ENCODE results near the gene PRR7. TPM values are rescaled to one million over a fixed set of nuclear protein-coding genes. Genes with fewer than 3 reads are reported as not detected.

Gene PRR7
- total and polyA plus RNA-seq, 5 donors = 0.27 to 0.45 (median 0.34) TPM; not detected in 1

GRCh38 chr5:177474002-177474476, 27.4 kb downstream of the PRR7 start:
- DNase-seq (no peak), ATAC-seq (no peak)
- Histone ChIP-seq H3K4me3 (ENCODE audit: low read length) (no peak overlapping the region), H3K27ac (ENCODE audit: low read length) (no peak overlapping the region), H3K27me3 (ENCODE audit: control insufficient read depth, insufficient read depth) (no peaks in the 10 kb centered on the region), H3K9me3 (ENCODE audit: control insufficient read depth, low read length) (no peaks in the 10 kb centered on the region), H3K4me1 (ENCODE audit: control insufficient read depth, insufficient read depth, low read length) (peaks cover 2% of the 10 kb centered on the region)
- WGBS = 33% methylated on average over 7 of the region's 7 CpGs
- intact Hi-C loops (cut with DNase I) = no loop called here

DNA sequence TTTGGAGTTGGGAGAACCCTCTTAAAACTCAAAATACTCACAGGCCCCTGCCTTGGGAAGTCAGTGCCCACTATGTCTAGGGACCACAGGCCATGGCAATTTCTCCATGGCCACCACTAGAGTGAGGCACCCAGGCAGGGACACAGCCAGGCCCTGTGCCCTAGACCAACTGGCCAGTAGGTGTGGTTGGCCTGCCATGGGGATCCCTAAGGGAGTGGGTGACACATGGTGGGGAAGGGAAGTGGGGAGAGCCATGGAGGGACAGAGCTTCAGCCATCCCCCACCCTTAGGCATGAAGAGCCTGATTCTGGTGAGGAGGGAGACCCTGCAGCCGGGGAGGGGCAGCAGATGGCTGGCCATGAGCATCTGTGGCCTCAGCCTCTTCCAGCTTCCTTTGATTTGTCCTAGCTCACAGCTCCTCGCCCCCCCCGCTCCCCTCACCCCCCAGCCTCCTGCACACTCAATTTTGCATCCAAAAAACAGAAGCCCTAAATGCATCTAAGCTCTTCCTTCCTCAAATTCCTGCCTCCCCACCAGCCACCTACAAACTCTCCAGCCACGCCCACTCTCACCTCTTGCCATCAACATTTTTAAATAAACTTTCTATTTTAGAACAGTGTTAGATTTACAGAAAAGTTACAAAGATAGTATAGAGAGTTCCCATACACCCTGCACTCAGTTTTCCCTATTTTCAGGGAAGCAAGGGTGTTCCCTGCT, 28.4 kb downstream of the PRR7 start:
- H3K27ac ChIP-seq (ENCODE audit: low read length) = no peak overlapping the region
- WGBS = 50% methylated on average over 4 of the region's 4 CpGs
- no peak overlapping the region for H3K4me3 ChIP-seq (ENCODE audit: low read length)
- intact Hi-C loops (cut with DNase I) = no loop called here
- H3K4me1 ChIP-seq (ENCODE audit: control insufficient read depth, insufficient read depth, low read length) = peaks cover 6% of the 10 kb centered on the region
- ATAC-seq = no peak
- no peaks in the 10 kb centered on the region for H3K9me3 ChIP-seq (ENCODE audit: control insufficient read depth, low read length)
- DNase-seq = no peak
- H3K27me3 ChIP-seq (ENCODE audit: control insufficient read depth, insufficient read depth) = no peaks in the 10 kb centered on the region

GRCh38 chr5:177475563-177476427, 29.2 kb downstream of the PRR7 start:
- peaks cover 8% of the 10 kb centered on the region for H3K4me1 ChIP-seq (ENCODE audit: control insufficient read depth, insufficient read depth, low read length)
- intact Hi-C loops (cut with DNase I) = no loop called here

DNA sequence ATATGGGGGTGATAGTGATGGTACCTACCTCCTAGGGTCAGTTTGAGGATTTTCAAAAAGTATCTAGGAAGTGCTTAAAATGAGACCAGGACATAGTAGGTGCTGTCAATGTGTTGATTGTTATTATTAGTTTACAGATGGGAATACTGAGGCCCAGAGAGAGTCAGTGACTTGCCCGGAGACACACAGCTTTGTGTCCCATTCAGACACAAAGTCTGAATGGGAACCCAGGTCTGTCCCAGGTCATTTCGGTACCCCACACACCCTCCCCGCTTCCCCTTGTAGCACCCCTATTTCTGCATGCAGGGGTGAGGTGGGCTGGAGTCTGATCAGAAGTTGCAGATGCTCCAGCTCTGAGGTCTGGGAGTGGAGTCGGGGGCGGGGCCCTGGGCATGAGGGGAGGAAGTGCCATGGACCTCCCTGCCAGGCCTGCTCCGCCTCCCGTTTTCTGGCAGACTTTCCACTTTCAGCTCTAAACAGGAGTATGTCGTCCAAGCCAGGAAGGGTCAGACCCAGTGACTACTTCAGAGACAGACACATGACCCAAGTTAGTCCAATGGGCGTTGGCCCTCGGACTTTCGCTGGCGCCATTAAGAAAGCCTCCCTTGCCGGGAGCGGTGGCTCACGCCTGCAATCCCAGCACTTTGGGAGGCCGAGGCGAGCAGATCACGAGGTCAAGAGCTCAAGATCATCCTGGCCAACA, 30.1 kb downstream of the PRR7 start:
- 71% methylated on average over 18 of the region's 18 CpGs for WGBS
- H3K9me3 ChIP-seq (ENCODE audit: control insufficient read depth, low read length) = no peaks in the 10 kb centered on the region
- no peaks in the 10 kb centered on the region for H3K27me3 ChIP-seq (ENCODE audit: control insufficient read depth, insufficient read depth)
- H3K27ac ChIP-seq (ENCODE audit: low read length) = no peak overlapping the region
- H3K4me1 ChIP-seq (ENCODE audit: control insufficient read depth, insufficient read depth, low read length) = peaks cover 8% of the 10 kb centered on the region
- ATAC-seq (peak; percentile 7 to 22), DNase-seq (peak; percentile 70 to 85 (median 82))
- H3K4me3 ChIP-seq (ENCODE audit: low read length) = no peak overlapping the region
- intact Hi-C loops (cut with DNase I) = no loop called here

More at GRCh38 chr5:177475563-177476427, 29.2 kb downstream of the PRR7 start:
- DNase-seq (no peak), ATAC-seq (no peak)
- WGBS = 56% methylated on average over 11 of the region's 11 CpGs
- Histone ChIP-seq H3K4me3 (ENCODE audit: low read length) (no peak overlapping the region), H3K27me3 (ENCODE audit: control insufficient read depth, insufficient read depth) (no peaks in the 10 kb centered on the region), H3K9me3 (ENCODE audit: control insufficient read depth, low read length) (no peaks in the 10 kb centered on the region), H3K27ac (ENCODE audit: low read length) (no peak overlapping the region)

- no peak overlapping the region for H3K27ac ChIP-seq (ENCODE audit: low read length)
- peak in 1 of 3 donors; percentile 58 for DNase-seq
- H3K4me3 ChIP-seq (ENCODE audit: low read length) = no peak overlapping the region
- no peaks in the 10 kb centered on the region for H3K9me3 ChIP-seq (ENCODE audit: control insufficient read depth, low read length)
- intact Hi-C loops (cut with DNase I) = no loop called here
- peaks cover 8% of the 10 kb centered on the region for H3K4me1 ChIP-seq (ENCODE audit: control insufficient read depth, insufficient read depth, low read length)
- 95% methylated on average over 13 of the region's 13 CpGs for WGBS
- no peaks in the 10 kb centered on the region for H3K27me3 ChIP-seq (ENCODE audit: control insufficient read depth, insufficient read depth)
- no peak for ATAC-seq
These were observed 31.3 kb downstream of the PRR7 start for GRCh38 chr5:177477701-177478477.

- Histone ChIP-seq H3K27ac (ENCODE audit: low read length) (peak overlapping the region; percentile 65), H3K4me3 (ENCODE audit: low read length) (no peak overlapping the region), H3K27me3 (ENCODE audit: control insufficient read depth, insufficient read depth) (no peaks in the 10 kb centered on the region), H3K9me3 (ENCODE audit: control insufficient read depth, low read length) (no peaks in the 10 kb centered on the region), H3K4me1 (ENCODE audit: control insufficient read depth, insufficient read depth, low read length) (peaks cover 7% of the 10 kb centered on the region)
- intact Hi-C loops (cut with DNase I) = no loop called here
- WGBS = 20% methylated on average over 18 of the region's 18 CpGs
- DNase-seq (peak; percentile 91 to 97 (median 96)), ATAC-seq (peak; percentile 84 to 90)
These were observed 32.4 kb downstream of the PRR7 start for GRCh38 chr5:177478711-177479646.

GRCh38 chr5:177479774-177480173, 33.2 kb downstream of the PRR7 start:
- no peaks in the 10 kb centered on the region for H3K27me3 ChIP-seq (ENCODE audit: control insufficient read depth, insufficient read depth)
- intact Hi-C loops (cut with DNase I) = no loop called here
- DNase-seq (no peak), ATAC-seq (peak; percentile 12 to 28)
- H3K4me1 ChIP-seq (ENCODE audit: control insufficient read depth, insufficient read depth, low read length) = peaks cover 5% of the 10 kb centered on the region
- WGBS = 19% methylated on average over 14 of the region's 14 CpGs
- H3K9me3 ChIP-seq (ENCODE audit: control insufficient read depth, low read length) = no peaks in the 10 kb centered on the region
- no peak overlapping the region for H3K4me3 ChIP-seq (ENCODE audit: low read length)
- H3K27ac ChIP-seq (ENCODE audit: low read length) = peak overlapping the region; percentile 65

GRCh38 chr5:177482359-177482795, 35.8 kb downstream of the PRR7 start:
- no peak overlapping the region for H3K27ac ChIP-seq (ENCODE audit: low read length)

GRCh38 chr5:177483042-177483441, 36.4 kb downstream of the PRR7 start:
- DNase-seq (no peak), ATAC-seq (no peak)
- H3K4me1 ChIP-seq (ENCODE audit: control insufficient read depth, insufficient read depth, low read length) = peaks cover 5% of the 10 kb centered on the region
- intact Hi-C loops (cut with DNase I) = no loop called here
- WGBS = 97% methylated on average over 9 of the region's 9 CpGs
- no peaks in the 10 kb centered on the region for H3K9me3 ChIP-seq (ENCODE audit: control insufficient read depth, low read length)
- no peaks in the 10 kb centered on the region for H3K27me3 ChIP-seq (ENCODE audit: control insufficient read depth, insufficient read depth)
- no peak overlapping the region for H3K4me3 ChIP-seq (ENCODE audit: low read length)
- no peak overlapping the region for H3K27ac ChIP-seq (ENCODE audit: low read length)

More at GRCh38 chr5:177482359-177482795, 35.8 kb downstream of the PRR7 start:
- no peaks in the 10 kb centered on the region for H3K27me3 ChIP-seq (ENCODE audit: control insufficient read depth, insufficient read depth)
- intact Hi-C loops (cut with DNase I) = no loop called here
- 91% methylated on average over 10 of the region's 10 CpGs for WGBS
- no peak overlapping the region for H3K4me3 ChIP-seq (ENCODE audit: low read length)
- ATAC-seq = no peak
- peak in 1 of 3 donors; percentile 63 for DNase-seq
- peaks cover 5% of the 10 kb centered on the region for H3K4me1 ChIP-seq (ENCODE audit: control insufficient read depth, insufficient read depth, low read length)
- H3K9me3 ChIP-seq (ENCODE audit: control insufficient read depth, low read length) = no peaks in the 10 kb centered on the region

Measured in right cardiac atrium (tissue), 5 donors.